Karpas-422 (cell line): ENCODE data around the gene NEIL1. TPM values are rescaled to one million over a fixed set of nuclear protein-coding genes. Genes with fewer than 3 reads are reported as not detected.
"Not testable (repeated sequence)": the region's sequence is repeated elsewhere in the genome, so short reads cannot be mapped to it uniquely, and the experiment has no call there.

Experiments used
- DNase-seq: peaks from one replicate; pipeline ENCODE4 v3.0.0-alpha.2; 2015
- H2AFZ ChIP-seq: fragments of 200-600 bp; sonication (generic); 2 replicates; pipeline ENCODE4 v1.6.1; 2014; ENCODE audit warnings: antibody characterized with exemption, low read length, mixed read lengths
- H3K27ac ChIP-seq: fragments of 200-600 bp; sonication (generic); 2 replicates; pipeline ENCODE4 v1.5.1; 2014; ENCODE audit warnings: mild to moderate bottlenecking, low read length, moderate library complexity
- H3K27me3 ChIP-seq: fragments of 200-600 bp; sonication (generic); 2 replicates; pipeline ENCODE4 v1.6.1; 2014; ENCODE audit warnings: low read length, mixed read lengths
- H3K36me3 ChIP-seq: fragments of 200-600 bp; sonication (generic); 2 replicates; pipeline ENCODE4 v1.6.1; 2014; ENCODE audit warnings: low read length, mixed read lengths; ENCODE audit not compliant: insufficient read depth
- H3K4me1 ChIP-seq: fragments of 200-600 bp; sonication (generic); 2 replicates; pipeline ENCODE4 v1.6.1; 2014; ENCODE audit warnings: mild to moderate bottlenecking, low read length, mixed read lengths
- H3K4me2 ChIP-seq: fragments of 200-600 bp; sonication (generic); 2 replicates; pipeline ENCODE4 v1.6.1; 2014; ENCODE audit warnings: low read length, low read depth, mild to moderate bottlenecking; ENCODE audit not compliant: poor library complexity, severe bottlenecking
- H3K4me3 ChIP-seq: fragments of 200-600 bp; sonication (generic); 2 replicates; pipeline ENCODE4 v1.5.1; 2014; ENCODE audit warnings: mild to moderate bottlenecking, antibody characterized with exemption, low read length, mixed read lengths
- H3K79me2 ChIP-seq: fragments of 200-600 bp; sonication (generic); 2 replicates; pipeline ENCODE4 v1.6.1; 2014; ENCODE audit warnings: mild to moderate bottlenecking, low read length, mixed read lengths
- H3K9ac ChIP-seq: fragments of 200-600 bp; sonication (generic); 2 replicates; pipeline ENCODE4 v1.6.0; 2014; ENCODE audit warnings: low read length
- H3K9me2 ChIP-seq: fragments of 200-600 bp; sonication (generic), shearing (Covaris generic); replicated peaks from 2 replicates; pipeline ENCODE4 v1.6.0; 2014; ENCODE audit warnings: mild to moderate bottlenecking, low read length, moderate library complexity; ENCODE audit not compliant: insufficient read depth
- H3K9me3 ChIP-seq: fragments of 300-700, 200-600 bp; sonication (generic); 2 replicates; pipeline ENCODE4 v1.6.1; 2014; ENCODE audit warnings: low read length, mixed read lengths
- H4K20me1 ChIP-seq: fragments of 200-600 bp; sonication (generic); 2 replicates; pipeline ENCODE4 v1.6.1; 2014; ENCODE audit warnings: mild to moderate bottlenecking, antibody characterized with exemption, low read length, low read depth; ENCODE audit not compliant: insufficient read depth
- total RNA-seq: library from RNA; depleted of rRNA; stranded (reverse); fragments of >200 nt; shearing (Covaris generic); gene quantifications from 2 replicates; pipeline ENCODE4 v1.2.3, GENCODE V29; 2014; ENCODE audit warnings: low replicate concordance

Gene NEIL1
- total RNA-seq, 1 experiment from 2014 or later, result 22.0 TPM

GRCh38 chr15:75309711-75310110 lies 37.1 kb upstream of the NEIL1 start:
- no peak overlapping the region for H2AFZ ChIP-seq
- H3K4me2 ChIP-seq, result no peak overlapping the region
- no peaks in the 10 kb centered on the region for H3K79me2 ChIP-seq
- no peaks in the 10 kb centered on the region for H3K9me3 ChIP-seq
- no peak for DNase-seq
- H4K20me1 ChIP-seq, result no peaks in the 10 kb centered on the region
- peaks cover 6% of the 10 kb centered on the region for H3K4me1 ChIP-seq
- no peaks in the 10 kb centered on the region for H3K9me2 ChIP-seq
- no peak overlapping the region for H3K27ac ChIP-seq
- no peaks in the 10 kb centered on the region for H3K27me3 ChIP-seq
- no peaks in the 10 kb centered on the region for H3K36me3 ChIP-seq
- no peak overlapping the region for H3K9ac ChIP-seq
- H3K4me3 ChIP-seq, result no peak overlapping the region

DNA sequence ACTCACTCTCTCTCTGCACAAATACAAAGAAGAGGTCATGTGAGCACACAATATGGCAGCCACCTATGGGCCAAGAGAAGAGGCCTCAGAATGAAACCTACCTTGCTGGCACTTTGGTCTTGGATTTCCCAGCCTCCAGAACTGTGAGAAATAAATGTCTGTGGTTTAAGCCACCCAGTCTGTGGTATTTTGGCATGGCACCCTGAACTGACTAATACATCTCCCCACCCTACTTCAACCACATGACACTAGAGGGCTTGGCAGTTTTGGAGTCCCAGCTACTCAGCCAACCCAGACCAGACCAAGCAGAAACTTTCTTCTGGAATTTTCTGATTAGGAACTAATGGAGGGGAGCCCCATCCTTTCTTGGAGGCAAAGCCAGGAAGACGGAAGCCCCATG lies 34.3 kb upstream of the NEIL1 start:
- H3K9me2 ChIP-seq, DNase-seq, H3K4me3 ChIP-seq, H3K36me3 ChIP-seq, H2AFZ ChIP-seq, H3K9ac ChIP-seq, H3K27ac ChIP-seq, H4K20me1 ChIP-seq, H3K4me1 ChIP-seq, H3K79me2 ChIP-seq, H3K9me3 ChIP-seq, H3K27me3 ChIP-seq, H3K4me2 ChIP-seq: not testable (repeated sequence)

DNA sequence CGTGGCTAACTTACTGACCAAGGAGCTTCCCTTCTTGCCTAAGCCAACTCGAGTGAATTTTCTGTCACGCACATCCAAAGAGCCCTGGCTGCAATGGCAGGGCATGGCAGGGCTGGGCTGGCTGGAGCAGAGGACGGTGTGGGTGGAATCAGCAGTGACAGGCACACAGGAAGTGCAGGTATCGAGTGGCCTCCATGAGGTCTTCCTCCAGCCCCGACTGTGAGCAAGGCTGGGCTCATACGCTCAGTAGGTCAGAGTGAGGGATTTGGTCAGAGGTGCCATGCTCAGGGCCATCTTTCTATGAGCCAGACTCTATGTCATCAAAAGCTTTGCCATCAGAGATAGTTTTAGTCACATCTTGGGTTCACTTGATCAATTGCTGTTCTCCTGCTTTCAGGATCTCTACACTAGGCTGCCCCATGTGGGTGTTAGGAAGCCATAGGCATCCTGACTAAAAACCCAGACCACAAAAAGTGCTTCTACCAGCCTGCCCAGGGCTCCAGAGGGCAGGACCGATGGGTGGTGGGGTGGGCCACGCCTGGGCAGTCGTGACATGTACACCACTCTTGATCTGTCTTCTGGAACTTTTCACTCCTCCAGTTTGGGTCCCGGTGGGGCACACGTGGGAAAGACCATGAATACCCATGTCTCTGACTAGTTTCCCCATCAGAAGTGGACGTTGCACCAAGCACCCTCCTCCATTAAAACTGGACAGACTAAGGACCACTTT lies 33.6 kb upstream of the NEIL1 start:
- H3K36me3 ChIP-seq, result no peaks in the 10 kb centered on the region
- H3K79me2 ChIP-seq, result no peaks in the 10 kb centered on the region
- H4K20me1 ChIP-seq, result no peaks in the 10 kb centered on the region
- H3K9ac ChIP-seq, result no peak overlapping the region
- no peaks in the 10 kb centered on the region for H3K27me3 ChIP-seq
- peaks cover 10% of the 10 kb centered on the region for H3K4me1 ChIP-seq
- no peak overlapping the region for H3K27ac ChIP-seq
- H3K4me3 ChIP-seq, result no peak overlapping the region
- H3K9me3 ChIP-seq, result no peaks in the 10 kb centered on the region
- DNase-seq, result no peak
- H3K4me2 ChIP-seq, result no peak overlapping the region
- H2AFZ ChIP-seq, result no peak overlapping the region
- no peaks in the 10 kb centered on the region for H3K9me2 ChIP-seq

- no peaks in the 10 kb centered on the region for H3K79me2 ChIP-seq
- H3K4me1 ChIP-seq, result peaks cover 10% of the 10 kb centered on the region
- H4K20me1 ChIP-seq, result no peaks in the 10 kb centered on the region
- H3K9me3 ChIP-seq, result no peaks in the 10 kb centered on the region
- H3K36me3 ChIP-seq, result no peaks in the 10 kb centered on the region
- DNase-seq, result no peak
- no peak overlapping the region for H3K9ac ChIP-seq
- no peaks in the 10 kb centered on the region for H3K9me2 ChIP-seq
- no peak overlapping the region for H3K4me3 ChIP-seq
- no peak overlapping the region for H2AFZ ChIP-seq
- no peak overlapping the region for H3K27ac ChIP-seq
- H3K27me3 ChIP-seq, result no peaks in the 10 kb centered on the region
- no peak overlapping the region for H3K4me2 ChIP-seq
Observed at GRCh38 chr15:75314552-75315290, 32.1 kb upstream of the NEIL1 start.

DNA sequence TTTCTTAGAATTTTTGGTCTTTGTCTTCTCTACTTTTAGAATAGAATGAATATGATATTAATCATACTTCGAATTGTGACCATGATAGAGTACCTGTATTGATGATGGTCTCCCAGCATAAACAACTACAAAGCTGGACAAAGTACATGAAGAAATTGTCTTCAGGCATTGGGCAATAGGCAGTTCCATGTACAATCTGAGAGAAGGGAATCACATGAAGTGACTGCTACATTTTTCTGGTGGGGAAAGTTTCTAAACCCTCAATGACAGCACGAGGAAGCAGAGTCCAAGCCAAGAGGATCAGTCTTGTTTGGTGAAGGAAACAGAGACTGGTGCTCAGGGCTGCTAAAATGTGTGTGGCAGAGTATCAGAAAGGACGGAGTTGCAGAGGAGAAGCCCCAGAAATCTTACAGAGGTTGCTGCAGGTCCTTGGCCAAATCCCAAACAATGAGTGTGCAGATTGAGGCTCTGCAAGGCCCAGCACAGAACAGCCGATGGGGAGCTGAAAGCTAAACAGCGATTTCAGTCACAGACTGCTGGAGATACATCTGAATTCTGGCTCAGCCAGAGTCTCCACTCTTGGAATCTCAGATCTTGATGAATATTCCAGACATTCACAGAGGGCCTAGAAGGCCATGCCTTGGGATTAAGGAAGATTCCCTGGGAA lies 27.5 kb upstream of the NEIL1 start:
- H3K36me3 ChIP-seq, H3K27ac ChIP-seq, H2AFZ ChIP-seq, DNase-seq, H3K9ac ChIP-seq, H3K4me1 ChIP-seq, H3K4me3 ChIP-seq, H3K4me2 ChIP-seq, H4K20me1 ChIP-seq, H3K27me3 ChIP-seq, H3K9me2 ChIP-seq, H3K9me3 ChIP-seq, H3K79me2 ChIP-seq: not testable (repeated sequence)

GRCh38 chr15:75321711-75322110 lies 25.1 kb upstream of the NEIL1 start:
- Histone ChIP-seq H3K27ac (no peak overlapping the region), H3K4me3 (no peak overlapping the region), H3K4me2 (no peak overlapping the region), H3K9ac (no peak overlapping the region), H3K27me3 (no peaks in the 10 kb centered on the region), H4K20me1 (no peaks in the 10 kb centered on the region), H3K79me2 (no peaks in the 10 kb centered on the region), H3K36me3 (no peaks in the 10 kb centered on the region), H3K4me1 (peaks cover 11% of the 10 kb centered on the region), H3K9me2 (no peaks in the 10 kb centered on the region), H3K9me3 (no peaks in the 10 kb centered on the region), H2AFZ (no peak overlapping the region)
- no peak for DNase-seq

- no peaks in the 10 kb centered on the region for H4K20me1 ChIP-seq
- DNase-seq, result no peak
- no peaks in the 10 kb centered on the region for H3K9me2 ChIP-seq
- peaks cover 11% of the 10 kb centered on the region for H3K4me1 ChIP-seq
- H3K27me3 ChIP-seq, result no peaks in the 10 kb centered on the region
- no peaks in the 10 kb centered on the region for H3K79me2 ChIP-seq
- H3K9me3 ChIP-seq, result no peaks in the 10 kb centered on the region
- H3K4me2 ChIP-seq, result peak overlapping the region; percentile 50
- H3K27ac ChIP-seq, result no peak overlapping the region
- 0 out of 2 replicates have a peak overlapping the region, but pooled peaks have one; percentile 12 for H3K4me3 ChIP-seq
- no peak overlapping the region for H2AFZ ChIP-seq
- H3K36me3 ChIP-seq, result no peaks in the 10 kb centered on the region
- H3K9ac ChIP-seq, result no peak overlapping the region
Observed at GRCh38 chr15:75325922-75326321, 20.9 kb upstream of the NEIL1 start.

- no peak overlapping the region for H3K4me3 ChIP-seq
- peak; percentile 52 for DNase-seq
- H3K27ac ChIP-seq, result no peak overlapping the region
- no peak overlapping the region for H2AFZ ChIP-seq
- no peaks in the 10 kb centered on the region for H4K20me1 ChIP-seq
- H3K4me1 ChIP-seq, result peaks cover 11% of the 10 kb centered on the region
- H3K4me2 ChIP-seq, result no peak overlapping the region
- no peaks in the 10 kb centered on the region for H3K79me2 ChIP-seq
- no peaks in the 10 kb centered on the region for H3K36me3 ChIP-seq
- H3K9ac ChIP-seq, result no peak overlapping the region
- H3K9me2 ChIP-seq, result no peaks in the 10 kb centered on the region
- H3K27me3 ChIP-seq, result no peaks in the 10 kb centered on the region
- H3K9me3 ChIP-seq, result no peaks in the 10 kb centered on the region
Observed at GRCh38 chr15:75327005-75327404, 19.8 kb upstream of the NEIL1 start.
